Left ventricle myocardium inferior (tissue), 1 donor: ENCODE results near the gene NEXN. TPM values are rescaled to one million over a fixed set of nuclear protein-coding genes. Genes with fewer than 3 reads are reported as not detected.
A peak's percentile ranks its signal among the peaks of the same experiment; 100 is the strongest.

Experiments
- DNase-seq: peaks from one replicate; pipeline ENCODE4 v3.0.0-alpha.2; 2020
- H3K27ac ChIP-seq: fragments of 200-600 bp; replicated peaks from 2 replicates; pipeline ENCODE4 v1.8.0; 2021
- H3K27me3 ChIP-seq: fragments of 200-600 bp; 2 replicates; pipeline ENCODE4 v1.8.0; 2021; ENCODE audit warnings: low read depth
- H3K36me3 ChIP-seq: fragments of 200-600 bp; 2 replicates; pipeline ENCODE4 v1.8.0; 2021
- H3K4me1 ChIP-seq: fragments of 200-600 bp; 2 replicates; pipeline ENCODE4 v1.8.0; 2021
- H3K4me3 ChIP-seq: fragments of 200-600 bp; 2 replicates; pipeline ENCODE4 v1.8.0; 2021; ENCODE audit warnings: mild to moderate bottlenecking, moderate library complexity
- H3K9me3 ChIP-seq: fragments of 200-600 bp; replicated peaks from 2 replicates; pipeline ENCODE4 v1.8.0; 2021
- intact Hi-C: fragments of 100-400 bp; cut with micrococcal nuclease; formaldehyde crosslinking; loops from one replicate; pipeline ENCODE4 v1.11.0; 2022
- total RNA-seq: library from RNA; stranded (reverse); fragmentation: NEBNext Ultra II Directional; extraction: Animal tissue kit (Norgen Biotek cat#: 25700); gene quantifications from one replicate; pipeline ENCODE4 v1.2.1, GENCODE V29; 2021
- TF ChIP-seq, protein P1 (sequence below): fragments of 200-600 bp; IDR thresholded peaks from 2 replicates; pipeline ENCODE4 v1.8.0; 2021; ENCODE audit warnings: antibody characterized with exemption, mild to moderate bottlenecking, borderline replicate concordance
- donor health status: DM: no; HTN: yes; CAD: no; lungs with severe emphysema.

Gene NEXN
- total RNA-seq, 1 donor from 2014 or later, result 391 TPM

DNA sequence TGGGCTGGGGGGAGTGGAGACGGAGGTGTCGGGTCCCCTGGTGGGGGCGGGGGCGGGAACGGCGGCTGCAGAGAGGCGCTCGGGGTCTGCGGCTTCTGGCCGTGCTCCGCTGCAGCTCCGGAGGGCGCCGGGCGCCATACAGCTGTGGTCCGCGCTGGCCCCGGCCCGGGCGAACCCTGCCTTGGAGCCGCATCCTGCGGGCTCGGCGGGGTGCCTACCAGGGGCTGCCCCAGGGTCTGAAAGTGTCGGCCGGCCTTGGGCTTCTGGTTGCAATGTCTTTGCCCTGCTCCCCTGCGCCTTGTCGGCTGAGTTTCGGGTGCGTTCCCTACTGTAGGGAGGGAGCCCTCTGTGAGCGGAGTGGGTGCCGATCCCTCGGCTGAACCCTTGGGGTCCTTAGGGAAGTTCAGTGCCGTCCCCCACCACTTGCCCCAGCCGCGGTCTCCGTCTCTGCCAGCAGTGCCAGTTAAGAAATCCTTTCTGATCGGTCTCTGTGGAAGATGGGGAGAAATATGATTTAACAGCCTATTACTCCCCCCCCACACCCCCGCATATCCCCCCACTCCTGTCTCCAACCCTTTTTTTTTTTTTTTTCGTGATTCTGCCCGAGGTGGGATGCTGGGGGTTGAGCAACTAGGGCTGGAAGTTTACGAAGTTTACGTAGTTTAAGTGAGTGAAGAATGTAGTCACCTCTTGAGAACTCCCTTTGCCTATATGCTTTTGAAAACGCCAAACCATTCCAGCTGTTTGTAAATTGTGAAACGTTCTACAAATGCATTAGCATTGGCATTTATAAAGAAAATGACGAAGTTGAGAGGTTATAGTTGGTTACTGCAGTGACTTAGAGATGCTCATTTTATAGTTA lies 588 bp downstream of the NEXN start:
- H3K27ac ChIP-seq, result peak overlapping the region; percentile 98
- H3K4me1 ChIP-seq, result peaks cover 37% of the 10 kb centered on the region
- H3K27me3 ChIP-seq, result no peaks in the 10 kb centered on the region
- H3K9me3 ChIP-seq, result no peaks in the 10 kb centered on the region
- intact Hi-C loops, result loop anchor here (5.0 kb wide), 1 partner anchor 57 kb away; no protein-coding TSS in a partner anchor
- H3K4me3 ChIP-seq, result peak overlapping the region; percentile 85
- no peak for DNase-seq
- TF ChIP-seq, protein P1, sequence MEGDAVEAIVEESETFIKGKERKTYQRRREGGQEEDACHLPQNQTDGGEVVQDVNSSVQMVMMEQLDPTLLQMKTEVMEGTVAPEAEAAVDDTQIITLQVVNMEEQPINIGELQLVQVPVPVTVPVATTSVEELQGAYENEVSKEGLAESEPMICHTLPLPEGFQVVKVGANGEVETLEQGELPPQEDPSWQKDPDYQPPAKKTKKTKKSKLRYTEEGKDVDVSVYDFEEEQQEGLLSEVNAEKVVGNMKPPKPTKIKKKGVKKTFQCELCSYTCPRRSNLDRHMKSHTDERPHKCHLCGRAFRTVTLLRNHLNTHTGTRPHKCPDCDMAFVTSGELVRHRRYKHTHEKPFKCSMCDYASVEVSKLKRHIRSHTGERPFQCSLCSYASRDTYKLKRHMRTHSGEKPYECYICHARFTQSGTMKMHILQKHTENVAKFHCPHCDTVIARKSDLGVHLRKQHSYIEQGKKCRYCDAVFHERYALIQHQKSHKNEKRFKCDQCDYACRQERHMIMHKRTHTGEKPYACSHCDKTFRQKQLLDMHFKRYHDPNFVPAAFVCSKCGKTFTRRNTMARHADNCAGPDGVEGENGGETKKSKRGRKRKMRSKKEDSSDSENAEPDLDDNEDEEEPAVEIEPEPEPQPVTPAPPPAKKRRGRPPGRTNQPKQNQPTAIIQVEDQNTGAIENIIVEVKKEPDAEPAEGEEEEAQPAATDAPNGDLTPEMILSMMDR, result no peak
- peaks cover 22% of the 10 kb centered on the region for H3K36me3 ChIP-seq

DNA sequence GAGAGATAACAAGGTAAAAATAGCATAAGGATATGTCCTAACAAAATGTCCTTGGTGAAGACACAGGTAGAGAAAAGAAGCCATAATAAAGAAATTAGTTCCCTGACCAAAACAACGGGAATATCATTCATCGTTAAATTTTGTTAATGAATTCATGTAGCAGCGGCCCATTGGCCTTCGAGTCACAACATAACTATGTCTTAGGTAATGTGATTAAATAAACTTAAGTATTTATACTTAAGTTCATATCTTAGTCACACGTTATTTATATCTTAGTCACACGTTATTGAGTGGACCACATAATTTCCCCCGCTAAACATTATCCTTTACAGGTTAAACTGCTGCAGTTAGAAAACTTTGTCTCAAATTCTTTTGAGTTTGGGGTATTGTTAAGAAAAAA lies 1.2 kb downstream of the NEXN start:
- Histone ChIP-seq H3K27ac (peak overlapping the region; percentile 98), H3K4me3 (peak overlapping the region; percentile 85), H3K9me3 (no peaks in the 10 kb centered on the region), H3K27me3 (no peaks in the 10 kb centered on the region), H3K36me3 (peaks cover 28% of the 10 kb centered on the region), H3K4me1 (peaks cover 44% of the 10 kb centered on the region)
- intact Hi-C loops, result loop anchor here (5.0 kb wide), 1 partner anchor 57 kb away; no protein-coding TSS in a partner anchor
- TF ChIP-seq, protein P1, result no peak
- no peak for DNase-seq

DNA sequence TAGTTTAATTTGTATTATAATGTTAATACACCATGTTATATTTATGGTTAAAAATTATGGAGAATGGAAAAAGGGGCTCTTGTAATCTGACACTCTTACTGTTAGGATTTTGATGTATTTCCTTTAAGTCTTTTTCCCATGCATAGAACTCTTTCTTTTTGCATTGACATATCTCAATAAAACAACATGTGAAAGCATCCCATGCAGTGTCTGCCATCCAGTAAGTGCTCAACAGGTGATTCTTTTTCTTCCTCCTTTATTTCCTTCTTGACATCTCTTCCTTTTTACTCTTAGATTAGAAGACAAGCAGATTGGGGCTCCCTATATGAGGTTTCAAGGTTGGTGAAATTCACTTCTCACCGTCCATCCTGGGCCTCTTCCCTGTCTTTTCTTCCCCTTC lies 2.8 kb downstream of the NEXN start:
- Histone ChIP-seq H3K36me3 (peaks cover 39% of the 10 kb centered on the region), H3K27ac (peak overlapping the region; percentile 98), H3K27me3 (no peaks in the 10 kb centered on the region), H3K9me3 (no peaks in the 10 kb centered on the region), H3K4me3 (peak overlapping the region; percentile 85), H3K4me1 (peaks cover 56% of the 10 kb centered on the region)
- DNase-seq, result no peak
- TF ChIP-seq, protein P1, result no peak
- intact Hi-C loops, result no loop called here

DNA sequence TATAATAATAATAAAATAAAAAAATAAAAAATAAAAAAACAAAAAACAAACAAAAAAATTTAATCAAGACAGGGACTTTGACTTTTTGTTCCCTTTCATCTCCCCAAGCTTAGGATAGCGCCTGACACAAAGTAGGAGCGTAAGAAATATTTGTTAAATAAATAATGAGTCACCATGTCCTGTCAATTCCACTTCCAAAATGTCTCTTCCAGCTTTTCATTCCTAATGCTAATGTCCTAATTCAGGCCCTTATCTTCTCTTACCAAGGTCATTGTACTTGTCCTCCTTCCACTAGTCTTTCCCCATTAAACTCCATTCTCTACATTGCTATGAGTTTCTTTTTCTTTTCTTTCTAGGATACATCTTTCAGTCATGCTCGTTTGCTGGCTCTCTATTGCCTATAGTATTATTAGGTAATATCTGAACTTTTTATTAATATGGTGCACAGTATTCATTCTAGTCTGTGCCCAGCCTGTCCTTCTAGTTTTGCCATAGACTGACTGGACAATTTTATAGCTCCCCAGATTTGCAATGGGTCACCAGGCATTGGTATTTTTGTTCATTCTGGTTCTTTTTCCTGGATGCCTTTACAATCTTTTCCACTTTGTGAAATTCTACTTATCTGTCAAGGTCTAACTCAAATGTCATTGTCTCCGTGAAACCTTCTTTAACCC lies 11.4 kb downstream of the NEXN start:
- intact Hi-C loops, result loop anchor here (5.0 kb wide), 1 partner anchor 72 kb away; no protein-coding TSS in a partner anchor
- H3K4me1 ChIP-seq, result peaks cover 57% of the 10 kb centered on the region
- TF ChIP-seq, protein P1, result no peak
- H3K27me3 ChIP-seq, result no peaks in the 10 kb centered on the region
- DNase-seq, result no peak
- H3K9me3 ChIP-seq, result no peaks in the 10 kb centered on the region
- H3K27ac ChIP-seq, result peak overlapping the region; percentile 72
- peaks cover 19% of the 10 kb centered on the region for H3K36me3 ChIP-seq
- H3K4me3 ChIP-seq, result peak overlapping the region; percentile 48

DNA sequence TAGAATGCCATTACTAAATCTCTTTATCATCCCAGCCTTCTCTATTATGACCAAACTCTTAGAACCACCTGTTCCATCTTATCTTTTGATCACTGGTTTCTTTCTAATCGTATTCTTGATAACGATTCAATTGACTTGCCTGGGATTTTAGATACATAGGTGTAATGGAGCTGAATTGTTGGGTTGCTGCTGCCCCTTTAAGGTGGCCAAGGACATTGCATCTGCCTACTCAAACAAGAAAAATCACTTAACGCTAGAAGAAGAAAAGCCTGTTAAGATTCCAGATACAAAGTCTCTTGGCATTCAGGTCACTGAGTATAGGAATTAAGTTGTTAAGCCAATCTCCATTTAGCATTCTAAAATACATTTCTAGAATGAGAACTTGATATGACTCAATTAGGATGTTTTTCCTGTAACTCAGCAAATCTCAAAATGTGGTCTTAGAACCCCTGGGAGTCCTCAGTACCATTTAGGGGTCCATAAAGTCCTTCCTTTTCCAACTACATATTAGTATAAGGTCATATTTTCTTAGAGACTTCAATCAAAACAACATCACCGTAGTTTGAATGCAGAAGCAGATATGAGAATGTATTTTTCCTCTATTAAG lies 12.4 kb downstream of the NEXN start:
- H3K4me3 ChIP-seq, result peak overlapping the region; percentile 48
- peak overlapping the region; percentile 72 for H3K27ac ChIP-seq
- H3K36me3 ChIP-seq, result peaks cover 13% of the 10 kb centered on the region
- intact Hi-C loops, result loop anchor here (5.0 kb wide), 1 partner anchor 73 kb away; no protein-coding TSS in a partner anchor
- peaks cover 54% of the 10 kb centered on the region for H3K4me1 ChIP-seq
- no peaks in the 10 kb centered on the region for H3K9me3 ChIP-seq
- no peaks in the 10 kb centered on the region for H3K27me3 ChIP-seq
- TF ChIP-seq, protein P1, result peak; percentile 68
- DNase-seq, result no peak
